Measurements from ENCODE around the gene VANGL1.
A peak's percentile ranks its signal among the peaks of the same experiment; 100 is the strongest.

The VANGL1 gene

DNA sequence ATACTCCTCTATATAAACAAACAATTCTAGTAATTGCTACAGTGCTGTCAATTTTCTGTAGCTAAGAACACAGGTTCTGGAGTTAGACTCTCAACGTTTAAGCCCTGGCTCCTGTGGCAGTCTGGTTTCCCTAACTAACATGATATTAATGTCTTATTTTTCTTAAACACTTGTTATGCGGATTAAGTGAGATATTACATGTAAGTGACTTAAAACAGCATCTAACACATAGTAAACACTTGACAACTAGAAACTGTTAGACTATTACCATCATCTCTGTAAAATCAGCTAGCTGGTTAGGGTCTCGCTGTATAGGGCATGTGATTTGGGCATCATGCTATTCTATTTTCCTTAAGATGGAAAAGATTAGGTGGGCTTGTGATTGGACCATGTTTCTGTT lies 2.3 kb downstream of the VANGL1 start:
- no peak for DNase-seq (ENCODE audit: low spot score)

GRCh38 chr1:115647047-115647446 lies 5.3 kb downstream of the VANGL1 start:
- DNase-seq (ENCODE audit: low spot score), result no peak

DNA sequence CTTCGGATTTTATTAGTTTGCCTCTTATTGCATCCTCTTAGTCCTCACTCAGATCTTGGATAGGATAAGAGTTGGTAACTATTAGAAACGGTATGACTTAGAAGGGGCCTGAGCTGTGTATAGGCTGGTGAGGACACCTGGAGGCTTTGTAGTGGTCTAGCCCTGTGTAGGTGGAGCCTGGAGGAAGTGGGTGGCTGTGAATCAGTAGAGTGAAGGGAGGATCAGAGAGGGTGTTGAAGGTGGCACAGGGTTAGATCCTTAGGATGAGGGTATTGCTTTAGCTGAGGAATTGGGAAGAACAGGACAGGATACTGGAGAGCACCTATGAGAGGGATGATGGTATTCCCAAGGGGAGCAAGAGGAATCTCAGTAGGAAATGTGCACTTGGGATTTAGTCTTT lies 5.7 kb downstream of the VANGL1 start:
- no peak for DNase-seq (ENCODE audit: low spot score)

GRCh38 chr1:115647919-115648650 lies 6.3 kb downstream of the VANGL1 start:
- no peak for DNase-seq (ENCODE audit: low spot score)

GRCh38 chr1:115648717-115649691 lies 7.2 kb downstream of the VANGL1 start:
- DNase-seq (ENCODE audit: low spot score), result no peak

DNA sequence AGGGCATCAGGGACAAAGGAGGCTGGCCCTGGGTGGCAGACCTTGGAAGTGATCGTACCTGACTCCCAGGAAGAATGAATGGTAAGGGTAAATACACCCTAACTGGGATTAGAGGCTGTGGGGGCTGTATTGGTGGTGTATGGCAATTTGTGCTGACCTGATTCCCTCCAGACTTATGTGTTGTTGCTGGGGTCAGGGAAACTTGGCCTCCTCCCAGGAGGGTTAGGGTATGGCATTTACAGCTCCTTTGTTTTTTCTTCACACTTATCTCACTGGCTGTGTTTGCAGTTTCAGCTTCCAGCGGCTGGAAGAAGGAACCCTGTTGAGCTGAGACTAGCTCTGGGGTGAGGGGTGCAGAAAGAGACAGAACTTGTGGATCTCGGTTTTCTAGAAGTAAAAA lies 8.2 kb downstream of the VANGL1 start:
- DNase-seq (ENCODE audit: low spot score), result no peak

DNA sequence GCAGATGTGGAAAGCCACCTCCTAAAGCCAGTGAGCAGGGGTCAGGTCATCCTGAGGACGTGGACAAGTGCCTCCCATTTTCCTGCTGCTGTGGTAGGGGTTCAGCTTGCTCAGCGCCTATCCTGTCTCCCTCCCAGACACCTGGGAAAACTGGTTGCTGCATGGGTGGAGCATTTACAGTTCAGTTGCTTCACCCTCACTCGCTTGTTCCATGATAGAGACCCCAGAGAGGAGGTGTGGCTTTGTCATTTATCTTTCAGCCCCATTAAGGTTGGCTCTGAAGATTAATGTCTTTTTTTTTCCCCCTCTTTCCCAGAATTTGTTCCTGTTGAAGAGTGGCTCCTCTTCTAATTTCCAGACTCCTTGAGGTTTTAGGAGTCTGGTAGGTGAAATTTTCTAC lies 9.2 kb downstream of the VANGL1 start:
- DNase-seq (ENCODE audit: low spot score), result no peak

DNA sequence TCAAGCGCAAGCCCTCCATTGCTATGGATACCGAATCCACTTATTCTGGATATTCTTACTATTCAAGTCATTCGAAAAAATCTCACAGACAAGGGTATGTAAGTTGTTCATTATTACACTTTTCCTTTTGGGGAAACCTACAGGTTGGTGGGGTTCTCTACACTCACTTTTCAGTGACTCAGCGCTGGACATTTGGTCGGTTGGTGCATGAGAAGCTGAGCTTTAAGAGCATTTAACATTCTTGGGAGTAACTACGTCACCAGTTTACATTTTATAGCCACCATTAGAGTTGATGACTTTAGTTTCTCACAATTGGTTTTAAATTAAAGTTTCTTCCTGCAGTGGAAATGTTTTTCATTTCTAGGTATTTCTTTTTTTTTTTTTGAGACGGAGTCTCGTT lies 9.6 kb downstream of the VANGL1 start:
- DNase-seq (ENCODE audit: low spot score), result no peak

GRCh38 chr1:115652236-115652788 lies 10.5 kb downstream of the VANGL1 start:
- no peak for DNase-seq (ENCODE audit: low spot score)

DNA sequence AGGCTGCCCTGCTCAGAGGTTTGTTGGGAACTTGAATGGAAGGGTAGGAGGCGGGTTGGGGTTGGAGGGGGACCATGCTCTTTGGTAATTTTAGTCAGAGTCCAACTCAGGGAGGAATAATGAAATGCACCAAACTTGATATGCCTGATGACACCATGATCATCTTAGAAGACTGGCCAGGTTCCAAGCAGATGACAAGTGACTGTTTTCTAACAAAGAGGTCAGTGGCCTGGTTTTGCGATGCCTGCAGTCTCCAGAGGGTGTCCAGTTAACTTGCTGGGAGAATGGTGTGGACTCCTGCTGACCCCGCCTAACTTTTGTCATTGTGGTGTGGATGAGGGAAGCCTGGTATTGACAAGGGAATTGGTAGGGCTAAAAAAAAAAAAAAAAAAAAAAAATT lies 12.4 kb downstream of the VANGL1 start:
- no peak for DNase-seq (ENCODE audit: low spot score)

- no peak for DNase-seq (ENCODE audit: low spot score)
Observed at GRCh38 chr1:115654663-115655305, 13.0 kb downstream of the VANGL1 start.

- DNase-seq (ENCODE audit: low spot score), result no peak
Observed at GRCh38 chr1:115655306-115655663, 13.5 kb downstream of the VANGL1 start.

DNA sequence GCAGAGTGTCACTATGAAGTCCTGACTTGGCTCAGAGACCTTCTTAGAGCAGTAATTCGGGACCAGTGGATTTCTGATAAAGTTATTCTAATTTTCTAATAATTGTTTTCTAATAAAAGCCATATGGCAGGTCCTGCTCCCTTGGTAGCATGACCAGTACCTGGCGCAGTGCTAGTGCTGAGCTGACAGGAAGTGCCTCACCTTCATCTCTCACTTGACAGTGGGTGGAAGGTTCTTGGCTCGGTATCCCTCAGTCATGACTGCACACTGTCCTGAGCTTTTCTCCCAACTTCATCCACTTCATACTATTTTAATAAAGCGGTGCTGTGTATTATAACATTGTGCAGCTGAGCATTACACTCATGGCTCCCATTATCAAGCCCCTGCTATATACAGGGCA lies 14.1 kb downstream of the VANGL1 start:
- DNase-seq (ENCODE audit: low spot score), result no peak

DNA sequence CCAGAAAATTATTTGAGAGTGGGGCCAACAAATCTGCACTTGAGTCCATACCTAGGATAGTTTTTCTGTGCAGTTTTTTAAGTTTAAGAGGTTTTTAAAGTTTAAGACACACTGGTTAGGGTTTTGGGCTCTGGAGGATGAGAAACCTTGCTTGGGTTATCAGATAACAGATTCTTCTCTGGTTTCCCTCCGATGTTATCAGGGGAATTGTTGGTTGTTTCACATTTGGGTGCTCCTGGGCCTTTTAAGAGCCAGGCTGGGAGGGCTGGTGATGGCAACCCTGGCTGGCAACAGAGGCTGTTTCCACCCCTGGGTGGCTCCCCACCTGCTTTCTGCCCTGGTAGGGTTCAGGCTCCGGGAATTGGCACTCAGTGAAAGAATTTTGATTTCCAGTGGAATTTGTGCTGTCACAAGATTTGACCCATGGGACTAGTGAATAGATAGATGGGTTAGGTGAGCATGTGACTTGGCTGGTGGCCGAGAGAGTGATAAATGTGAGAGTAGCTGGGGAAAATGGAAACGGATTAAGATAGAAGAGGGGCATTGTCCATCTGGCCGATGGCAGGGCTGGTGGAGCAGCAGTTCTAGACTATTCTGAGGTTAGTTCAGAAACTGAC lies 14.8 kb downstream of the VANGL1 start:
- no peak for DNase-seq (ENCODE audit: low spot score)

DNA sequence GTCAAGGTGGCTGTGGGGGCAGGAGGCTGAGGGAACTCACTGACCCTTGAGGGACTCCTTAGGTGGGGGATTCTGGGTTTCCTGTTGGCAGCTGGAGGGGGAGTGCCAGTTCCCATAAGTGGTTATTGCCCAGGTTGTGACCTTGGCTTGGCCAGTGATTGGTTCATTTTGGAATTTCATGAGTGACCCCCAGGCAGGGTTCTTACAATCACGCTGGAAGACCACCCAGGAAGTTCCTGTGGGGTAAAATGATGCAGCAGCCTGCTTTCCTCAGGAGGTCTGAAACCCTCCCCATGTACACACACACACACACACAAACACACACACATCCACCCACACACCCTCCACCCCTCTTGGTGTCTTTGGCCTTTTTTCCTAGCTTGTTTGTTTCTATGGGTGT lies 16.9 kb downstream of the VANGL1 start:
- no peak for DNase-seq (ENCODE audit: low spot score)

DNA sequence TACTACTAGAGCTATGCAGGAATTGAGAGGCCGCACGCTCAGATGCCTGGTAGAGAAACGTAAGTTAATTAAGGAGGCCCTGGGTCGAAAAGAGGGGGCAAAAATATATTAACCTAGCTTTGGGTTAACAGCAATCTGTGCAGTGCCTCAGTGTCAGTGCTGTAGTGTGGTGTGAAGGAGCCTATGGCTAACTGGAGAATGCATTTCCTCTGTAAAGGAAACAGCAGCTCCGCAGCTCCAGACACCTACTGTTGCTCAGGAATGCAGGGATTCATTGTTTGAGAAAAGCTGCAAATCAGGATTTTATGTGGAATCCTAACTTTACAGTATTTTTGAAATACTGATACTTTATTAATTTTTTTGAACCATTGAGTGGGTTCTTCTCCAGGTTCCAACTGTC lies 18.4 kb downstream of the VANGL1 start:
- DNase-seq (ENCODE audit: low spot score), result no peak

DNA sequence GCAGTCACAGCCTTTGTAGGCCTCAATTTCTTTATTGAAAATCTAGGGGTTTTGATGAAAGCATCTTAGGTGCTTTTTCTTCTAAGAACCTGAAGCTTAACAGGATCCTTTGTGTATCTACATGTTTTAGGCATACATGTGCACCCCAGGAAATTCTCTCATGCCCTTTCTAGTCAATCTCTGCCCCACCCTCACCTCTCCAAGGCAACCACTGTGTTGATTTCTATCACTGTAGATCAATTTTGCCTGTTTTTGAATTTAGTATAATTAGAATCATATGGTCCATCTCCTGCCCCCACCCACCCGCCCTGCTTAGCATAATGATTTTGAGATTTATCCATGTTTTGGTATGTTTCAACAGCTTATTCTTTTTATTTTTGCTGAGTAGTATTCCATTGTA lies 19.4 kb downstream of the VANGL1 start:
- no peak for DNase-seq (ENCODE audit: low spot score)

- peak; percentile 42 for DNase-seq (ENCODE audit: low spot score)
Observed at GRCh38 chr1:115665319-115666096, 23.7 kb downstream of the VANGL1 start.

DNA sequence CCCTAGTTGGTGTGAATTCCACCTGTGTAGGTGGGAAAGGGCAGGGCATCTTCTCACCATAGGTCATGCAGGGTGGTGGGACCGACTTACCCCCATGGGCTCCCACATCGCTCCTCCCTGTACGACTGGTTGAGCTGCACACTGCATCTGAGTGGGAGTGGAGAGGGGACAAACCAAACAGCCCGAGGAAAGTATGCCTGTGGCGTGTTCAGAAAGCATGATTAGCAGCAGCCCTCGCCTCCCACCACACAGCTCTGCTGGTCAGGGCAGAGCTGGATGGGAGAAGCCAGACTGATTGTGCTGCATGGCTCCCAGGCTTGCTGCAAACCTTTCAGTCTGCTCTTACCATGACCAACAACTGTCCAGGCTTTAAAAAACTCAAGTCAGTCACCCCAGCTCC lies 24.4 kb downstream of the VANGL1 start:
- DNase-seq (ENCODE audit: low spot score), result no peak

DNA sequence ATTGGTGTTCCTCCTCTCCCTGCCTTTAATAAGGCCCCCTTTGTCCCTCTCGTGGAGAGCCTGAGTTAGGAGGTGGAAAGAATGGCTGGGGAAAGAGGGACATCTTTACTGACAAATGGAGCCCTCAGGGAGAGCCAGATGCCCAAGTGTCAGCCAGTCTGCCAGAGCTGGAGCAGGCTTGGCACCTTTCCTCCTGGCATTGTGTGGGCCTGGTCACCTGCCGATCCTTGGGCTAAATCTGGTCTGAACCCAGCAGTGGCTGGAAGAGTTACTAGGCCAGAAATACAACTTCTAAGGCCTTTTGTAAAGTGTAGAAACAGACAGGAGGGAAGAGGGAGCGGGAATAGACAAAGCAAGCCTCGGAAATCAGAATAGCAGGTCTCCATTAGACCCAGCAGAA lies 24.9 kb downstream of the VANGL1 start:
- DNase-seq (ENCODE audit: low spot score), result no peak

- no peak for DNase-seq (ENCODE audit: low spot score)
Observed at GRCh38 chr1:115668579-115668978, 26.8 kb downstream of the VANGL1 start.

All from LoVo (cell line).